GM23338 (cell line): ENCODE measurements around the gene LAPTM4A.

ENCODE experiments used
- CTCF ChIP-seq, 2 experiments: fragments of 200-600 bp in 1 of 2; sonication (generic) in 1 of 2; conservative IDR thresholded peaks; 2 replicates each; pipeline versions ENCODE4 v1.5.1 to v1.6.1; 2016 to 2017; ENCODE audit warnings: antibody characterized with exemption in 2 of 2, low read depth in 2 of 2, mild to moderate bottlenecking in 2 of 2, moderate library complexity in 1 of 2
- EZH2 ChIP-seq: fragments of 200-600 bp; sonication (generic); IDR thresholded peaks from one replicate; pipeline ENCODE4 v1.8.0; 2017; ENCODE audit warnings: antibody characterized with exemption, mild to moderate bottlenecking, low read depth; ENCODE audit not compliant: unreplicated experiment
- EZH2phosphoT487 ChIP-seq: fragments of 200-600 bp; sonication (generic); IDR thresholded peaks from one replicate; pipeline ENCODE4 v1.8.1; 2018; ENCODE audit warnings: antibody characterized with exemption; ENCODE audit not compliant: unreplicated experiment
- POLR2AphosphoS5 ChIP-seq: IDR thresholded peaks from 2 replicates; pipeline ENCODE4 v1.6.1; 2016; ENCODE audit warnings: antibody characterized with exemption, low read depth

DNA sequence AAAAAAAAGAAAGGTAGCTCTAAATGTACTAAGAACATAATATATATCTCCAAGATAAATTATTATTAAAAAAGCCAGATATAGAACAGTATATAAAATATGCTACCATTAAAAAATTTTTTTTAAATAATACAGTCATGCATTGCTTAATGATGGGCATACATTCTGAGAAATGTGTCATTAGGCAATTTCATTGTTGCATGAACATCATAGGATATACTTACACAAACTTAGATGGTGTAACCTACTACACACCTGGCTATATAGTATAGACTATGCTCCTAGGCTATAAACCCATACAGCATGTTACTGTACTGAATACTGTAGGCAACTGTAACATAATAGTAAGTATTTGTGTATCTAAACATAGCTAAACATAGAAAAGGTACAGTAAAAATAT lies 18.3 kb upstream of the LAPTM4A start:
- TF ChIP-seq CTCF (conservative IDR thresholded peaks at IDR 0.05; ENCODE audit: low read depth in 2 of 2) (no peak), POLR2AphosphoS5 (no peak), EZH2 (no peak), EZH2phosphoT487 (no peak)
